Prostate gland (tissue), 2 donors: Measurements from ENCODE around the gene NFASC. TPM values are rescaled to one million over a fixed set of nuclear protein-coding genes. Genes with fewer than 3 reads are reported as not detected.

Source experiments
- DNase-seq: peaks from one replicate; pipeline ENCODE4 v3.0.0-alpha.2; 2019; ENCODE audit warnings: low spot score
- H3K27ac ChIP-seq, 2 donors: fragments of 200-600 bp; sonication (generic); 2 replicates each; pipeline ENCODE4 v1.5.1; 2017 to 2019
- H3K27me3 ChIP-seq: fragments of 200-600 bp; sonication (generic); replicated peaks from 2 replicates; pipeline ENCODE4 v1.5.1; 2019; ENCODE audit not compliant: insufficient read depth
- H3K36me3 ChIP-seq, 2 donors: fragments of 200-600 bp; sonication (generic); 1 replicate in 1 of 2; 2 replicates in 1 of 2; pipeline versions ENCODE4 v1.5.1 to v1.8.1; 2017 to 2019
- H3K4me1 ChIP-seq: fragments of 200-600 bp; sonication (generic); replicated peaks from 2 replicates; pipeline ENCODE4 v1.5.1; 2019
- H3K4me3 ChIP-seq, 2 donors: fragments of 200-600 bp; sonication (generic); 2 replicates each; pipeline ENCODE4 v1.5.1; 2017 to 2019
- H3K9me3 ChIP-seq: fragments of 200-600 bp; sonication (generic); 2 replicates; pipeline ENCODE4 v1.5.1; 2017
- CTCF ChIP-seq, 4 experiments: fragments of 200-600 bp in 2 of 4; fragments of 450-650 bp in 2 of 4; sonication (generic) in 2 of 4; IDR thresholded peaks; 1 replicate in 3 of 4; 2 replicates in 1 of 4; pipeline ENCODE4 v1.5.1; 2016 to 2019; ENCODE audit warnings: antibody characterized with exemption in 4 of 4, mild to moderate bottlenecking in 2 of 4, moderate library complexity in 2 of 4
- POLR2A ChIP-seq: fragments of 450-650 bp; IDR thresholded peaks from one replicate; pipeline ENCODE4 v1.6.1; 2016; ENCODE audit warnings: antibody characterized with exemption, mild to moderate bottlenecking
- POLR2AphosphoS5 ChIP-seq: sonication (generic); formaldehyde crosslinking; IDR thresholded peaks from one replicate; pipeline ENCODE4 v1.6.1; 2017; ENCODE audit warnings: antibody characterized with exemption
- WGBS: methylation state at CpG from one replicate; pipeline ENCODE4 v1.1.5; 2018; 5-methylcytosine and 5-hydroxymethylcytosine counted together
- intact Hi-C: fragments of 100-400 bp; cut with DNase I; formaldehyde crosslinking; loops from one replicate; pipeline ENCODE4 v1.14.2; 2022
- total RNA-seq, 2 donors: library from RNA; depleted of rRNA; stranded (reverse); fragments of >200 nt; gene quantifications; one replicate each; pipeline ENCODE4 v1.1.0, GENCODE V29; 2016

Gene NFASC
- total RNA-seq, 2 donors from 2014 or later = 3.7 to 13.2 TPM

- Histone ChIP-seq H3K9me3 (no peaks in the 10 kb centered on the region), H3K4me3 (no peak overlapping the region), H3K27me3 (no peaks in the 10 kb centered on the region), H3K4me1 (no peaks in the 10 kb centered on the region), H3K36me3 (no peaks in the 10 kb centered on the region), H3K27ac (no peak overlapping the region)
- intact Hi-C loops = loop anchor here (5.0 kb wide), 1 partner anchor 156 kb away; no protein-coding TSS in a partner anchor
- 83% methylated on average over 17 of the region's 17 CpGs for WGBS
- DNase-seq = no peak
- TF ChIP-seq POLR2AphosphoS5 (no peak), POLR2A (no peak), CTCF (IDR thresholded peaks at IDR 0.05) (no peak)
These were observed 115.5 kb downstream of the NFASC start for GRCh38 chr1:204986181-204986580.

GRCh38 chr1:204987689-204988088 lies 117.0 kb downstream of the NFASC start:
- H3K27ac ChIP-seq = no peak overlapping the region
- DNase-seq = no peak
- WGBS = 79% methylated on average over 3 of the region's 3 CpGs
- H3K36me3 ChIP-seq = no peaks in the 10 kb centered on the region
- intact Hi-C loops = loop anchor here (2.0 to 5.0 kb wide), 2 partner anchors 75 to 155 kb away; no protein-coding TSS in a partner anchor
- no peaks in the 10 kb centered on the region for H3K27me3 ChIP-seq
- no peaks in the 10 kb centered on the region for H3K9me3 ChIP-seq
- H3K4me1 ChIP-seq = no peaks in the 10 kb centered on the region
- H3K4me3 ChIP-seq = no peak overlapping the region
- TF ChIP-seq POLR2A (no peak), POLR2AphosphoS5 (no peak), CTCF (IDR thresholded peaks at IDR 0.05) (no peak)

- no peak for DNase-seq
These were observed 117.5 kb downstream of the NFASC start for GRCh38 chr1:204988196-204988595.

GRCh38 chr1:204989266-204990058 lies 118.8 kb downstream of the NFASC start:
- H3K4me1 ChIP-seq = no peaks in the 10 kb centered on the region
- no peak overlapping the region for H3K4me3 ChIP-seq
- H3K9me3 ChIP-seq = no peaks in the 10 kb centered on the region
- WGBS = 56% methylated on average over 16 of the region's 16 CpGs
- intact Hi-C loops = loop anchor here (2.0 to 5.0 kb wide), 2 partner anchors 73 to 153 kb away; no protein-coding TSS in a partner anchor
- H3K27me3 ChIP-seq = no peaks in the 10 kb centered on the region
- TF ChIP-seq CTCF (IDR thresholded peaks at IDR 0.05) (peak; percentile 48 to 93 (median 84)), POLR2A (no peak), POLR2AphosphoS5 (no peak)
- no peaks in the 10 kb centered on the region for H3K36me3 ChIP-seq
- DNase-seq = peak; percentile 35
- no peak overlapping the region for H3K27ac ChIP-seq

More at GRCh38 chr1:204988196-204988595, 117.5 kb downstream of the NFASC start:
- TF ChIP-seq POLR2A = no peak
- no peaks in the 10 kb centered on the region for H3K9me3 ChIP-seq
- intact Hi-C loops = loop anchor here (2.0 to 5.0 kb wide), 2 partner anchors 75 to 154 kb away; no protein-coding TSS in a partner anchor
- no peaks in the 10 kb centered on the region for H3K36me3 ChIP-seq
- H3K4me1 ChIP-seq = no peaks in the 10 kb centered on the region
- 76% methylated on average over 4 of the region's 4 CpGs for WGBS
- no peak overlapping the region for H3K4me3 ChIP-seq
- no peaks in the 10 kb centered on the region for H3K27me3 ChIP-seq
- H3K27ac ChIP-seq = no peak overlapping the region

GRCh38 chr1:204990059-204990664 lies 119.5 kb downstream of the NFASC start:
- intact Hi-C loops = no loop called here
- DNase-seq = no peak
- H3K4me1 ChIP-seq = no peaks in the 10 kb centered on the region
- H3K9me3 ChIP-seq = no peaks in the 10 kb centered on the region
- no peak overlapping the region for H3K27ac ChIP-seq
- WGBS = 93% methylated on average over 3 of the region's 3 CpGs
- H3K36me3 ChIP-seq = no peaks in the 10 kb centered on the region
- no peak overlapping the region for H3K4me3 ChIP-seq
- no peaks in the 10 kb centered on the region for H3K27me3 ChIP-seq
- no peak for TF ChIP-seq POLR2A
- TF ChIP-seq CTCF (IDR thresholded peaks at IDR 0.05) = no peak
- no peak for TF ChIP-seq POLR2AphosphoS5
